GM12878 (cell line): ENCODE results near the gene SCAMP1. TPM values are rescaled to one million over a fixed set of nuclear protein-coding genes. Genes with fewer than 3 reads are reported as not detected.
A peak's percentile ranks its signal among the peaks of the same experiment; 100 is the strongest.

ENCODE experiments used
- ATAC-seq: fragments of 200-7000 bp; cut with Tn5 transposase; 3 replicates; pipeline ENCODE4 v1.9.1; 2020; ENCODE audit warnings: mild to moderate bottlenecking, moderate library complexity
- BruUV-seq: library from RNA; stranded (reverse); fragments of 400-500 nt; replicated peaks from 2 replicates; lab custom pipeline; 2021; lab: Mats Ljungman, UMichigan
- CTCF ChIA-PET: fragments of 300-600 bp; sonication (Branson Sonifier 250); formaldehyde crosslinking; extraction: SDS; loops from one replicate; lab custom pipeline; 2021; ENCODE audit warnings: inconsistent platforms; lab: Yijun Ruan, JAX
- POLR2A ChIA-PET: fragments of 350-600 bp; formaldehyde crosslinking; extraction: SDS; loops from one replicate; lab custom pipeline; 2021; ENCODE audit warnings: inconsistent platforms; lab: Charles Lee
- RAD21 ChIA-PET: fragments of 300-600 bp; sonication (Branson Sonifier 250); formaldehyde crosslinking; loops from one replicate; lab custom pipeline; 2023; ENCODE audit warnings: antibody characterized with exemption; ENCODE audit not compliant: unreplicated experiment; lab: Charles Lee
- SMC1A ChIA-PET: fragments of 300-600 bp; sonication (Branson Sonifier 250); formaldehyde crosslinking; loops from one replicate; lab custom pipeline; 2023; ENCODE audit not compliant: unreplicated experiment, uncharacterized antibody; lab: Charles Lee
- DNase-seq: peaks from one replicate; pipeline ENCODE4 v3.0.0-alpha.2; 2011; ENCODE audit warnings: low read depth, low spot score
- FAIRE-seq: peaks from 3 replicates; lab custom pipeline; 2011; peaks lifted over from hg19 to GRCh38; lab: Jason Lieb, UNC
- H2AFZ ChIP-seq: 2 replicates; pipeline ENCODE4 v1.6.0; 2011; ENCODE audit warnings: low read depth, low read length, control low read depth; ENCODE audit not compliant: control insufficient read depth
- H3K27ac ChIP-seq: 2 replicates; pipeline ENCODE4 v1.5.1; 2011; ENCODE audit warnings: control low read depth; ENCODE audit not compliant: control insufficient read depth, insufficient read depth
- H3K27me3 ChIP-seq, 2 experiments: replicated peaks in 1 of 2; 2 replicates each; pipeline versions ENCODE4 v1.6.0 to v1.6.1; 2011; ENCODE audit warnings: low read length in 1 of 2; ENCODE audit not compliant: control insufficient read depth in 2 of 2, insufficient read depth in 2 of 2
- H3K36me3 ChIP-seq, 2 experiments: 2 replicates each; pipeline ENCODE4 v1.5.1; 2011; ENCODE audit warnings: low read length in 1 of 2; ENCODE audit not compliant: control insufficient read depth in 2 of 2, insufficient read depth in 2 of 2
- H3K4me1 ChIP-seq: 2 replicates; pipeline ENCODE4 v1.6.1; 2011; ENCODE audit warnings: mild to moderate bottlenecking, low read length, moderate library complexity, mixed read lengths; ENCODE audit not compliant: control insufficient read depth, insufficient read depth
- H3K4me2 ChIP-seq: 2 replicates; pipeline ENCODE4 v1.6.0; 2011; ENCODE audit warnings: control low read depth; ENCODE audit not compliant: control insufficient read depth, insufficient read depth
- H3K4me3 ChIP-seq: fragments of 200-600 bp; sonication (generic); 2 replicates; pipeline ENCODE4 v1.5.1; 2016
- H3K79me2 ChIP-seq: 2 replicates; pipeline ENCODE4 v1.6.0; 2011; ENCODE audit warnings: low read length; ENCODE audit not compliant: control insufficient read depth, insufficient read depth
- H3K9ac ChIP-seq: 2 replicates; pipeline ENCODE4 v1.8.0; 2011; ENCODE audit warnings: low read length, control low read depth, mixed read lengths; ENCODE audit not compliant: control insufficient read depth, insufficient read depth
- H3K9me3 ChIP-seq: replicated peaks from 3 replicates; pipeline ENCODE4 v1.5.1; 2011; ENCODE audit warnings: mild to moderate bottlenecking, low read length; ENCODE audit not compliant: control insufficient read depth, insufficient read depth
- H4K20me1 ChIP-seq: 2 replicates; pipeline ENCODE4 v1.6.0; 2011; ENCODE audit not compliant: control insufficient read depth, insufficient read depth
- BACH1 ChIP-seq: fragments of 450-650 bp; IDR thresholded peaks from 2 replicates; pipeline ENCODE4 v1.6.1; 2017; ENCODE audit warnings: mild to moderate bottlenecking, borderline replicate concordance
- EGR1 ChIP-seq, 2 experiments: IDR thresholded peaks; 1 replicate in 1 of 2; 2 replicates in 1 of 2; pipeline ENCODE4 v1.6.1; 2011 to 2012; ENCODE audit warnings: low read depth in 2 of 2, low read length in 2 of 2, borderline replicate concordance in 1 of 2, mild to moderate bottlenecking in 1 of 2, moderate library complexity in 1 of 2
- GATAD2B ChIP-seq: fragments of 450-650 bp; conservative IDR thresholded peaks from 2 replicates; pipeline ENCODE4 v1.6.1; 2017; ENCODE audit warnings: low read depth, mild to moderate bottlenecking, moderate library complexity
- KDM1A ChIP-seq: fragments of 200-600 bp; sonication (generic); IDR thresholded peaks from 2 replicates; pipeline ENCODE4 v1.6.1; 2016; ENCODE audit warnings: borderline replicate concordance
- MTA2 ChIP-seq: fragments of 450-650 bp; IDR thresholded peaks from 2 replicates; pipeline ENCODE4 v1.6.1; 2016; ENCODE audit warnings: low read depth, mild to moderate bottlenecking, moderate library complexity
- NBN ChIP-seq: fragments of 450-650 bp; IDR thresholded peaks from 2 replicates; pipeline ENCODE4 v1.6.1; 2016
- NFYA ChIP-seq: IDR thresholded peaks from 2 replicates; pipeline ENCODE4 v1.6.1; 2011; ENCODE audit warnings: low read depth, mild to moderate bottlenecking, low read length, improper control_type of control experiment, borderline replicate concordance
- POLR2A ChIP-seq: IDR thresholded peaks from 2 replicates; pipeline ENCODE4 v1.6.1; 2011; ENCODE audit warnings: low read depth, mild to moderate bottlenecking, low read length
- SPI1 ChIP-seq: IDR thresholded peaks from 2 replicates; pipeline ENCODE4 v1.6.1; 2011; ENCODE audit warnings: low read depth, mild to moderate bottlenecking, low read length, moderate library complexity, borderline replicate concordance; ENCODE audit not compliant: insufficient read depth
- SREBF1 ChIP-seq: IDR thresholded peaks from 2 replicates; pipeline ENCODE4 v1.6.1; 2012; ENCODE audit warnings: mild to moderate bottlenecking, low read length
- YY1 ChIP-seq: IDR thresholded peaks from 2 replicates; pipeline ENCODE4 v1.6.1; 2011; ENCODE audit warnings: low read depth, mild to moderate bottlenecking, low read length
- ZNF384 ChIP-seq: IDR thresholded peaks from 2 replicates; pipeline ENCODE4 v1.6.1; 2012; ENCODE audit warnings: low read depth, mild to moderate bottlenecking, low read length, improper control_type of control experiment, borderline replicate concordance
- WGBS: methylation state at CpG from one replicate; pipeline ENCODE4 v1.1.6; 2016; ENCODE audit warnings: low lambda C conversion rate; ENCODE audit not compliant: insufficient replicate concordance, insufficient coverage; ENCODE audit errors: missing lambda C conversion rate; 5-methylcytosine and 5-hydroxymethylcytosine counted together
- in situ Hi-C: fragments of 300-500 bp; cut with MboI; formaldehyde crosslinking; loops from 9 replicates; pipeline ENCODE4 v1.14.3; 2018; ENCODE audit warnings: mixed read lengths
- intact Hi-C: fragments of 100-400 bp; cut with micrococcal nuclease; formaldehyde crosslinking; loops from one replicate; pipeline ENCODE4 v1.14.2; 2022; ENCODE audit not compliant: unreplicated experiment
- polyA plus RNA-seq, 11 experiments: library from polyadenylated mRNA; depleted of rRNA in 4 of 11; unstranded in 6 of 11; stranded (reverse) in 5 of 11; fragments of >200 nt; fragmentation: Nextera tagmentation in 4 of 11; fragmentation: Illumina TruSeq in 1 of 11; extraction: Ambion mirVana in 4 of 11; extraction: Trizol in 1 of 11; gene quantifications; 1 replicate in 1 of 11; 2 replicates in 10 of 11; pipeline versions ENCODE4 v1.2.1 to v1.2.3, GENCODE V29; 2011 to 2016; ENCODE audit warnings: inconsistent platforms in 2 of 11, missing spikeins in 2 of 11, low read depth in 1 of 11
- total RNA-seq, 4 experiments: library from RNA; depleted of rRNA in 3 of 4; stranded (reverse); fragments of >200 nt in 3 of 4; fragmentation: Illumina TruSeq in 1 of 4; extraction: Trizol in 1 of 4; gene quantifications; 2 replicates each; pipeline versions ENCODE4 v1.2.1 to v1.2.3, GENCODE V29; 2013 to 2021

Gene SCAMP1
- total and polyA plus RNA-seq, 10 of the 15 experiments (the other 5 are each of a cell fraction or from before 2014, with no cell fraction given) = 6.4 to 27.9 (median 20.0) TPM

GRCh38 chr5:78328585-78329173 lies 31.7 kb upstream of the SCAMP1 start:
- H3K9ac ChIP-seq = no peak overlapping the region
- ChIA-PET POLR2A (no interaction called here), SMC1A (interaction anchor here (0.7 to 1.8 kb wide), 4 partner anchors 8 to 198 kb away, joined by 3 to 5 read pairs (median 3); no protein-coding TSS in a partner anchor), RAD21 (no interaction called here), CTCF (interaction anchor here (1.3 to 2.0 kb wide), 4 partner anchors 8 to 30 kb away, joined by 3 to 6 read pairs (median 4); no protein-coding TSS in a partner anchor)
- DNase-seq (no peak), FAIRE-seq (peak; percentile 68), ATAC-seq (peak; percentile 30; the same call in 2 of the 3 replicates)
- no peaks in the 10 kb centered on the region for H3K27me3 ChIP-seq
- H3K27ac ChIP-seq = peak overlapping the region; percentile 24; the same call in 1 of the 2 replicates
- intact Hi-C loops = no loop called here
- BruUV-seq = no TSS peak
- no peak overlapping the region for H3K4me2 ChIP-seq
- no peaks in the 10 kb centered on the region for H3K9me3 ChIP-seq
- no peaks in the 10 kb centered on the region for H3K4me1 ChIP-seq
- 87% methylated on average over 5 of the region's 5 CpGs for WGBS
- H4K20me1 ChIP-seq = no peaks in the 10 kb centered on the region
- H3K4me3 ChIP-seq = no peak overlapping the region
- 0 out of 2 replicates have a peak, but pooled peaks have one; percentile 17 for TF ChIP-seq MTA2
- no peak for TF ChIP-seq POLR2A
- no peak for TF ChIP-seq SREBF1
- in situ Hi-C loops = no loop called here
- peak overlapping the region; percentile 19 for H2AFZ ChIP-seq
- no peaks in the 10 kb centered on the region for H3K36me3 ChIP-seq
- H3K79me2 ChIP-seq = no peaks in the 10 kb centered on the region

GRCh38 chr5:78331523-78332080 lies 28.8 kb upstream of the SCAMP1 start:
- CTCF ChIA-PET = interaction anchor here (1.0 to 1.3 kb wide), 2 partner anchors 10 to 694 kb away, joined by 3 to 5 read pairs; no protein-coding TSS in a partner anchor
- Histone ChIP-seq H3K36me3 (no peaks in the 10 kb centered on the region), H3K27ac (no peak overlapping the region), H3K4me3 (no peak overlapping the region), H3K4me2 (no peak overlapping the region)
- no peak for DNase-seq
- in situ Hi-C loops = no loop called here
- POLR2A ChIA-PET = no interaction called here
- TF ChIP-seq KDM1A = no peak
- TF ChIP-seq NBN = no peak
- TF ChIP-seq GATAD2B = no peak
- TF ChIP-seq BACH1 = no peak
- no peak for TF ChIP-seq NFYA
- TF ChIP-seq ZNF384 = no peak
- no peak for TF ChIP-seq SPI1
- TF ChIP-seq MTA2 = no peak
- TF ChIP-seq YY1 = no peak
- TF ChIP-seq EGR1 (IDR thresholded peaks at IDR 0.05; ENCODE audit: borderline replicate concordance in 1 of 2, low read depth in 2 of 2, low read length in 2 of 2) = no peak
- TF ChIP-seq, all 136 proteins: peak for 0
- RAD21 ChIA-PET = no interaction called here
- no peaks in the 10 kb centered on the region for H4K20me1 ChIP-seq
- no peaks in the 10 kb centered on the region for H3K9me3 ChIP-seq
- intact Hi-C loops = no loop called here
- ATAC-seq (no peak), FAIRE-seq (no peak)
- no peak overlapping the region for H2AFZ ChIP-seq
- SMC1A ChIA-PET = interaction anchor here (1.0 kb wide), 1 partner anchor 190 kb away, joined by 3 read pairs; no protein-coding TSS in a partner anchor
- no peaks in the 10 kb centered on the region for H3K79me2 ChIP-seq
- BruUV-seq = no TSS peak
- H3K27me3 ChIP-seq = no peaks in the 10 kb centered on the region
- H3K4me1 ChIP-seq = no peaks in the 10 kb centered on the region
- no peak overlapping the region for H3K9ac ChIP-seq
